ENCODE data around the gene GADD45A.

- TF ChIP-seq CTCF (IDR thresholded peaks at IDR 0.05) (no peak), POLR2A (IDR thresholded peaks at IDR 0.05) (no peak)
These were observed 28.3 kb downstream of the GADD45A start for GRCh38 chr1:67713057-67713846.
